HepG2 (cell line): ENCODE data around the gene ZNF513. TPM values are rescaled to one million over a fixed set of nuclear protein-coding genes. Genes with fewer than 3 reads are reported as not detected.

Experiments
- ARNT2 ChIP-seq: sonication (generic); formaldehyde crosslinking; IDR thresholded peaks from 2 replicates; pipeline ENCODE4 v1.8.0; 2022; ENCODE audit warnings: mild to moderate bottlenecking, low read depth, missing genetic modification reagents, moderate library complexity
- CBFB ChIP-seq: sonication (generic); formaldehyde crosslinking; IDR thresholded peaks from 2 replicates; pipeline ENCODE4 v1.4.0; 2020; ENCODE audit warnings: missing genetic modification reagents
- FOXP1 ChIP-seq, 2 experiments: fragments of 450-650 bp in 1 of 2; IDR thresholded peaks; 2 replicates each; pipeline ENCODE4 v1.6.1; 2017 to 2018; ENCODE audit warnings: antibody characterized with exemption in 1 of 2
- GFI1 ChIP-seq: sonication (generic); formaldehyde crosslinking; IDR thresholded peaks from 2 replicates; pipeline ENCODE4 v1.5.0; 2020; ENCODE audit warnings: missing genetic modification reagents, mild to moderate bottlenecking, borderline replicate concordance
- MAFG ChIP-seq: sonication (generic); formaldehyde crosslinking; IDR thresholded peaks from 2 replicates; pipeline ENCODE4 v1.5.1; 2020; ENCODE audit warnings: mild to moderate bottlenecking, missing genetic modification reagents
- MEIS2 ChIP-seq: sonication (generic); formaldehyde crosslinking; IDR thresholded peaks from 2 replicates; pipeline ENCODE4 v1.9.0; 2021; ENCODE audit warnings: mild to moderate bottlenecking, missing genetic modification reagents
- NCOA1 ChIP-seq: sonication (generic); formaldehyde crosslinking; IDR thresholded peaks from 2 replicates; pipeline ENCODE4 v1.9.0; 2021; ENCODE audit warnings: missing genetic modification reagents
- NFE2 ChIP-seq: sonication (generic); formaldehyde crosslinking; IDR thresholded peaks from 2 replicates; pipeline ENCODE4 v1.4.0; 2020; ENCODE audit warnings: missing genetic modification reagents
- SMAD1 ChIP-seq: sonication (generic); formaldehyde crosslinking; IDR thresholded peaks from 2 replicates; pipeline ENCODE4 v1.4.0; 2020; ENCODE audit warnings: missing genetic modification reagents, low read depth, mild to moderate bottlenecking, borderline replicate concordance
- SP5 ChIP-seq: IDR thresholded peaks from 2 replicates; pipeline ENCODE4 v1.6.1; 2016; ENCODE audit warnings: low read depth, borderline replicate concordance
- TCF7 ChIP-seq: sonication (generic); IDR thresholded peaks from 2 replicates; pipeline ENCODE4 v1.6.1; 2016; ENCODE audit warnings: antibody characterized with exemption, low read depth
- ZBTB7A ChIP-seq: sonication (generic); formaldehyde crosslinking; IDR thresholded peaks from 2 replicates; pipeline ENCODE4 v1.8.0; 2022; ENCODE audit warnings: mild to moderate bottlenecking, missing genetic modification reagents
- ZNF207 ChIP-seq: fragments of 450-650 bp; IDR thresholded peaks from 2 replicates; pipeline ENCODE4 v1.6.1; 2016; ENCODE audit warnings: antibody characterized with exemption, borderline replicate concordance
- ZNF350 ChIP-seq: sonication (generic); formaldehyde crosslinking; IDR thresholded peaks from 2 replicates; pipeline ENCODE4 v1.4.0; 2020; ENCODE audit warnings: mild to moderate bottlenecking, low read depth, missing genetic modification reagents, borderline replicate concordance
- ZNF430 ChIP-seq: sonication (generic); formaldehyde crosslinking; IDR thresholded peaks from 2 replicates; pipeline ENCODE4 v1.9.0; 2021; ENCODE audit warnings: mild to moderate bottlenecking, missing genetic modification reagents
- ZNF563 ChIP-seq: sonication (generic); formaldehyde crosslinking; IDR thresholded peaks from 2 replicates; pipeline ENCODE4 v1.8.0; 2022; ENCODE audit warnings: mild to moderate bottlenecking, moderate library complexity, missing genetic modification reagents
- ZSCAN22 ChIP-seq: sonication (generic); formaldehyde crosslinking; IDR thresholded peaks from 2 replicates; pipeline ENCODE4 v1.4.0; 2020; ENCODE audit warnings: mild to moderate bottlenecking, missing genetic modification reagents
- polyA plus RNA-seq, 8 experiments: library from polyadenylated mRNA; depleted of rRNA in 3 of 8; stranded (reverse) in 7 of 8; unstranded in 1 of 8; fragments of >200 nt; fragmentation: Illumina TruSeq in 4 of 8; extraction: Trizol in 4 of 8; gene quantifications; 2 replicates each; pipeline versions ENCODE4 v1.2.1 to v1.2.3, GENCODE V29; 2011 to 2016; ENCODE audit warnings: low read depth in 4 of 8, missing spikeins in 1 of 8, mixed read lengths in 1 of 8; ENCODE audit not compliant: insufficient read depth in 1 of 8
- total RNA-seq, 5 experiments: library from RNA; depleted of rRNA; stranded (reverse); fragments of >200 nt; fragmentation: Illumina TruSeq; extraction: Trizol; gene quantifications; 2 replicates each; pipeline ENCODE4 v1.2.3, GENCODE V29; 2016; ENCODE audit warnings: low read depth in 1 of 5
- TF ChIP-seq, protein P1 (sequence below): sonication (generic); formaldehyde crosslinking; IDR thresholded peaks from 2 replicates; pipeline ENCODE4 v1.9.0; 2021; ENCODE audit warnings: missing genetic modification reagents, mild to moderate bottlenecking, borderline replicate concordance
- TF ChIP-seq, protein P2 (sequence below): sonication (generic); formaldehyde crosslinking; IDR thresholded peaks from 2 replicates; pipeline ENCODE4 v1.8.0; 2022; ENCODE audit warnings: missing genetic modification reagents, mild to moderate bottlenecking, borderline replicate concordance
- TF ChIP-seq, protein P3 (sequence below): IDR thresholded peaks from 2 replicates; pipeline ENCODE4 v1.6.1; 2016; ENCODE audit warnings: missing biosample characterization, missing genetic modification reagents, low read depth
- TF ChIP-seq, protein P4 (sequence below), 2 experiments: sonication (generic) in 1 of 2; formaldehyde crosslinking in 1 of 2; IDR thresholded peaks; 2 replicates each; pipeline versions ENCODE4 v1.4.0 to v1.6.1; 2018 to 2020; ENCODE audit warnings: missing genetic modification reagents in 2 of 2, borderline replicate concordance in 1 of 2, low read depth in 1 of 2, mild to moderate bottlenecking in 1 of 2, missing biosample characterization in 1 of 2
- TF ChIP-seq, protein P5 (sequence below): sonication (generic); formaldehyde crosslinking; IDR thresholded peaks from 2 replicates; pipeline ENCODE4 v1.8.0; 2022; ENCODE audit warnings: missing genetic modification reagents, mild to moderate bottlenecking, inconsistent platforms, borderline replicate concordance

The ZNF513 gene
- total and polyA plus RNA-seq, 2 of the 13 experiments (the other 11 are each of a cell fraction or from before 2014, with no cell fraction given), result 4.9 to 6.3 TPM

DNA sequence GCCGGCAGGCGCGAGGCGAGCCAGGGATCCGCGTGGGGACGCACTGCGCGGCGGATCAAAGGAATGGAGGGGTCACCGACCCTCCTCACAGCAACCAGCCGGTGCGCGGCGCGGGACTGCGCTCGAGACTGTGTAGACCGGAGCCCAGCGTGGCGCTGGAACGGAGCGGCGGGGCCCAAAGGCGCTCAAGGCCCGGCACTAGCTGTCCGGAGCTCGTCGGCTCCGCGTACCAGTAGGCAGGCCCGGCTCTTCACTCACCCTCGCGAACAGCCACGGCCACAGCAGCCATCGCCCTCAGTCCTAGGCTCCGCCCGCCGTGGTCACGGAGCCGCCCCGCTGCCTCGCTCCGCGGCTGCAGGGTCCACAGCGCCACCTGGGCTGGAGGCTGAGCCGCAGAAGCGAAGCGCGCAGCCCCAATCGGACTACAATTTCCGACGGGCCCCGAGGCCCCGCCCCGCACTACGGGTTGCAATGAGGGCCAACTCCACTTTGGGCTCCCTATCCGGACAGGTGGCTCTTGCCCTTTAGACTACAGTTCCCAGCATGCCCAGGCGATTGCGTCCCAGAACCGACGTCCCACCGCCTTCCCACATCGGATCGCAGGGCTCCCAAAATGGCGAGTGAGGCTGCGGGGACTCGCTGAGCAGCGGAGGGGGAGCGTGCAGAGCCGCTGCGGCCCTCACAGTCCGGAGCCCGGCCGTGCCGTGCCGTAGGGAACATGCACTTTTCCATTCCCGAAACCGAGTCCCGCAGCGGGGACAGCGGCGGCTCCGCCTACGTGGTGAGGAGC is 10.3 kb downstream of the ZNF513 start, which contains the start of the genes EIF2B4 and SNX17 (continued):
- no peak for TF ChIP-seq FOXP1 (IDR thresholded peaks at IDR 0.05)
- TF ChIP-seq FOXP1 (CRISPR knock-in tag; IDR thresholded peaks at IDR 0.05), result peak; percentile 44; the same call in 1 of the 2 replicates
- peak; percentile 96 for TF ChIP-seq ARNT2
- TF ChIP-seq, protein P1, sequence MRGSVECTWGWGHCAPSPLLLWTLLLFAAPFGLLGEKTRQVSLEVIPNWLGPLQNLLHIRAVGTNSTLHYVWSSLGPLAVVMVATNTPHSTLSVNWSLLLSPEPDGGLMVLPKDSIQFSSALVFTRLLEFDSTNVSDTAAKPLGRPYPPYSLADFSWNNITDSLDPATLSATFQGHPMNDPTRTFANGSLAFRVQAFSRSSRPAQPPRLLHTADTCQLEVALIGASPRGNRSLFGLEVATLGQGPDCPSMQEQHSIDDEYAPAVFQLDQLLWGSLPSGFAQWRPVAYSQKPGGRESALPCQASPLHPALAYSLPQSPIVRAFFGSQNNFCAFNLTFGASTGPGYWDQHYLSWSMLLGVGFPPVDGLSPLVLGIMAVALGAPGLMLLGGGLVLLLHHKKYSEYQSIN (CRISPR knock-in tag), result no peak
- TF ChIP-seq, protein P2, sequence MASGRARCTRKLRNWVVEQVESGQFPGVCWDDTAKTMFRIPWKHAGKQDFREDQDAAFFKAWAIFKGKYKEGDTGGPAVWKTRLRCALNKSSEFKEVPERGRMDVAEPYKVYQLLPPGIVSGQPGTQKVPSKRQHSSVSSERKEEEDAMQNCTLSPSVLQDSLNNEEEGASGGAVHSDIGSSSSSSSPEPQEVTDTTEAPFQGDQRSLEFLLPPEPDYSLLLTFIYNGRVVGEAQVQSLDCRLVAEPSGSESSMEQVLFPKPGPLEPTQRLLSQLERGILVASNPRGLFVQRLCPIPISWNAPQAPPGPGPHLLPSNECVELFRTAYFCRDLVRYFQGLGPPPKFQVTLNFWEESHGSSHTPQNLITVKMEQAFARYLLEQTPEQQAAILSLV (CRISPR knock-in tag), result peak; percentile 97
- peak; percentile 96 for TF ChIP-seq SMAD1 (CRISPR knock-in tag)
- TF ChIP-seq GFI1 (CRISPR knock-in tag), result peak; percentile 93
- TF ChIP-seq, protein P3, sequence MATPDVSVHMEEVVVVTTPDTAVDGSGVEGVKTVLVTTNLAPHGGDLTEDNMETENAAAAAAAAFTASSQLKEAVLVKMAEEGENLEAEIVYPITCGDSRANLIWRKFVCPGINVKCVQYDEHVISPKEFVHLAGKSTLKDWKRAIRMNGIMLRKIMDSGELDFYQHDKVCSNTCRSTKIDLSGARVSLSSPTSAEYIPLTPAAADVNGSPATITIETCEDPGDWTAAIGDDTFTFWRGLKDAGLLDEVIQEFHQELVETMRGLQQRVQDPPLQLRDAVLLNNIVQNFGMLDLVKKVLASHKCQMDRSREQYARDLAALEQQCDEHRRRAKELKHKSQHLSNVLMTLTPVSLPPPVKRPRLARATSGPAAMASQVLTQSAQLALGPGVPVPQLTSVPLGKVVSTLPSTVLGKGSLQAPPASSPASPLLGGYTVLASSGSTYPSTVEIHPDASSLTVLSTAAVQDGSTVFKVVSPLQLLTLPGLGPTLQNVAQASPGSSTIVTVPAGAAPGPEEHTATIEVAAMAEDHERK, result peak; percentile 98
- no peak for TF ChIP-seq NFE2 (CRISPR knock-in tag)
- peak; percentile 99 for TF ChIP-seq NCOA1 (CRISPR knock-in tag)
- TF ChIP-seq, protein P4, sequence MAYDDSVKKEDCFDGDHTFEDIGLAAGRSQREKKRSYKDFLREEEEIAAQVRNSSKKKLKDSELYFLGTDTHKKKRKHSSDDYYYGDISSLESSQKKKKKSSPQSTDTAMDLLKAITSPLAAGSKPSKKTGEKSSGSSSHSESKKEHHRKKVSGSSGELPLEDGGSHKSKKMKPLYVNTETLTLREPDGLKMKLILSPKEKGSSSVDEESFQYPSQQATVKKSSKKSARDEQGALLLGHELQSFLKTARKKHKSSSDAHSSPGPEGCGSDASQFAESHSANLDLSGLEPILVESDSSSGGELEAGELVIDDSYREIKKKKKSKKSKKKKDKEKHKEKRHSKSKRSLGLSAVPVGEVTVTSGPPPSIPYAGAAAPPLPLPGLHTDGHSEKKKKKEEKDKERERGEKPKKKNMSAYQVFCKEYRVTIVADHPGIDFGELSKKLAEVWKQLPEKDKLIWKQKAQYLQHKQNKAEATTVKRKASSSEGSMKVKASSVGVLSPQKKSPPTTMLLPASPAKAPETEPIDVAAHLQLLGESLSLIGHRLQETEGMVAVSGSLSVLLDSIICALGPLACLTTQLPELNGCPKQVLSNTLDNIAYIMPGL (CRISPR knock-in tag; IDR thresholded peaks at IDR 0.05; ENCODE audit: borderline replicate concordance in 1 of 2, low read depth in 1 of 2), result peak; percentile 99 to 100
- TF ChIP-seq ZBTB7A (CRISPR knock-in tag), result peak; percentile 99
- TF ChIP-seq, protein P5, sequence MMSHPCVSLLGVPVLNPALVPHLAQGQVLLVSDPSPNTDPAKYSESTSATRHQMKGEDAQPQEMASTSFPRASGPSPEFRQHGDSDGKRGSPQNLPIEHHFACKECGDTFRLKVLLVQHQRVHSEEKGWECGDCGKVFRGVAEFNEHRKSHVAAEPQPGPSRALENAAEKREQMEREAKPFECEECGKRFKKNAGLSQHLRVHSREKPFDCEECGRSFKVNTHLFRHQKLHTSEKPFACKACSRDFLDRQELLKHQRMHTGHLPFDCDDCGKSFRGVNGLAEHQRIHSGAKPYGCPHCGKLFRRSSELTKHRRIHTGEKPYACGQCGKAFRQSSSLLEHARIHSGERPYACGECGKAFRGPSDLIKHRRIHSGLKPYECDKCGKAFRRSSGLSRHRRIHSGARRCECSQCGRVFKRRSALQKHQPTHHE (CRISPR knock-in tag), result peak; percentile 99
- peak; percentile 68 for TF ChIP-seq SP5 (CRISPR knock-in tag)
- 0 out of 2 replicates have a peak, but pooled peaks have one; percentile 35 for TF ChIP-seq MAFG (CRISPR knock-in tag)
- TF ChIP-seq ZNF563 (CRISPR knock-in tag), result peak; percentile 38
- TF ChIP-seq ZNF430 (CRISPR knock-in tag), result peak; percentile 92
- peak; percentile 100 for TF ChIP-seq ZNF350 (CRISPR knock-in tag)
- TF ChIP-seq CBFB, result peak; percentile 97
- TF ChIP-seq ZSCAN22 (CRISPR knock-in tag), result 0 out of 2 replicates have a peak, but pooled peaks have one; percentile 40
- TF ChIP-seq MEIS2 (CRISPR knock-in tag), result peak; percentile 83
- peak; percentile 96 for TF ChIP-seq TCF7
- no peak for TF ChIP-seq ZNF207
